H9 (cell line): Measurements from ENCODE around the gene APOA1. TPM values are rescaled to one million over a fixed set of nuclear protein-coding genes. Genes with fewer than 3 reads are reported as not detected.

ENCODE experiments used
- DNase-seq: peaks from one replicate; pipeline ENCODE4 v3.0.0-alpha.2; 2017
- H2AFZ ChIP-seq: one replicate; pipeline ENCODE4 v1.6.1; 2013; ENCODE audit warnings: mild to moderate bottlenecking, low read length, control low read depth, moderate library complexity
- H2AK5ac ChIP-seq: 2 replicates; pipeline ENCODE4 v1.6.1; 2013; ENCODE audit warnings: low read length, control low read depth, mixed read lengths; ENCODE audit not compliant: insufficient read length
- H2BK120ac ChIP-seq: one replicate; pipeline ENCODE4 v1.6.1; 2013; ENCODE audit warnings: low read depth, mild to moderate bottlenecking, low read length, control low read depth, inconsistent platforms; ENCODE audit not compliant: poor library complexity, severe bottlenecking
- H2BK12ac ChIP-seq: 2 replicates; pipeline ENCODE4 v1.6.1; 2013; ENCODE audit warnings: low read length, control low read depth, mixed read lengths, low read depth; ENCODE audit not compliant: insufficient read length
- H2BK15ac ChIP-seq: 2 replicates; pipeline ENCODE4 v1.6.1; 2013; ENCODE audit warnings: low read depth, low read length, control low read depth
- H2BK20ac ChIP-seq: one replicate; pipeline ENCODE4 v1.6.1; 2013; ENCODE audit warnings: low read depth, mild to moderate bottlenecking, low read length, control low read depth, inconsistent platforms; ENCODE audit not compliant: poor library complexity, severe bottlenecking
- H2BK5ac ChIP-seq: 2 replicates; pipeline ENCODE4 v1.6.1; 2013; ENCODE audit warnings: low read length, control low read depth, mixed read lengths; ENCODE audit not compliant: insufficient read length
- H3K14ac ChIP-seq: 2 replicates; pipeline ENCODE4 v1.6.1; 2013; ENCODE audit warnings: low read length, control low read depth; ENCODE audit not compliant: insufficient read depth
- H3K18ac ChIP-seq: 2 replicates; pipeline ENCODE4 v1.6.1; 2013; ENCODE audit warnings: low read depth, mild to moderate bottlenecking, mixed read lengths, low read length, control low read depth; ENCODE audit not compliant: insufficient read length
- H3K23ac ChIP-seq: 2 replicates; pipeline ENCODE4 v1.6.1; 2013; ENCODE audit warnings: low read length, control low read depth, mixed read lengths, low read depth; ENCODE audit not compliant: insufficient read length
- H3K23me2 ChIP-seq: 2 replicates; pipeline ENCODE4 v1.6.1; 2013; ENCODE audit warnings: low read depth, mild to moderate bottlenecking, mixed read lengths, low read length, control low read depth; ENCODE audit not compliant: insufficient read length, poor library complexity, severe bottlenecking
- H3K27ac ChIP-seq: 2 replicates; pipeline ENCODE4 v1.5.1; 2013; ENCODE audit warnings: low read length, control low read depth, mixed read lengths, low read depth; ENCODE audit not compliant: insufficient read length
- H3K27me3 ChIP-seq: 2 replicates; pipeline ENCODE4 v1.6.1; 2013; ENCODE audit warnings: low read length, control low read depth, inconsistent platforms; ENCODE audit not compliant: insufficient read depth
- H3K4ac ChIP-seq: 2 replicates; pipeline ENCODE4 v1.6.1; 2013; ENCODE audit warnings: low read depth, mild to moderate bottlenecking, control low read depth, inconsistent platforms, low read length, moderate library complexity
- H3K4me1 ChIP-seq: 2 replicates; pipeline ENCODE4 v1.6.1; 2013; ENCODE audit warnings: low read length, control low read depth, inconsistent platforms; ENCODE audit not compliant: insufficient read depth
- H3K4me2 ChIP-seq: 2 replicates; pipeline ENCODE4 v1.6.1; 2013; ENCODE audit warnings: low read length, control low read depth, mixed read lengths; ENCODE audit not compliant: insufficient read length, insufficient read depth
- H3K56ac ChIP-seq: 2 replicates; pipeline ENCODE4 v1.6.1; 2013; ENCODE audit warnings: low read depth, mild to moderate bottlenecking, mixed read lengths, low read length, control low read depth; ENCODE audit not compliant: insufficient read length
- H3K79me1 ChIP-seq: 2 replicates; pipeline ENCODE4 v1.6.1; 2013; ENCODE audit warnings: low read depth, mild to moderate bottlenecking, moderate library complexity, low read length, control low read depth, inconsistent platforms; ENCODE audit not compliant: insufficient read depth, poor library complexity, severe bottlenecking
- H3K79me2 ChIP-seq: 2 replicates; pipeline ENCODE4 v1.6.1; 2013; ENCODE audit warnings: low read length, control low read depth, inconsistent platforms; ENCODE audit not compliant: insufficient read depth
- H3K9ac ChIP-seq: 2 replicates; pipeline ENCODE4 v1.6.1; 2013; ENCODE audit warnings: low read length, control low read depth, mixed read lengths; ENCODE audit not compliant: insufficient read length; ENCODE audit errors: extremely low read depth
- H3K9me3 ChIP-seq: one replicate; pipeline ENCODE4 v1.6.1; 2013; ENCODE audit warnings: low read depth, low read length, inconsistent platforms; ENCODE audit not compliant: control insufficient read depth
- H3T11ph ChIP-seq: one replicate; pipeline ENCODE4 v1.6.1; 2013; ENCODE audit warnings: mild to moderate bottlenecking, low read length, control low read depth, inconsistent platforms
- H4K20me1 ChIP-seq: one replicate; pipeline ENCODE4 v1.6.1; 2013; ENCODE audit not compliant: control insufficient read depth, insufficient read length, insufficient read depth
- H4K5ac ChIP-seq: 2 replicates; pipeline ENCODE4 v1.6.1; 2013; ENCODE audit warnings: low read depth, mild to moderate bottlenecking, mixed read lengths, low read length, control low read depth; ENCODE audit not compliant: insufficient read length
- H4K8ac ChIP-seq: replicated peaks from 2 replicates; pipeline ENCODE4 v1.6.1; 2013; ENCODE audit warnings: low read length, control low read depth, mixed read lengths, low read depth; ENCODE audit not compliant: insufficient read length
- H4K91ac ChIP-seq: 2 replicates; pipeline ENCODE4 v1.6.1; 2013; ENCODE audit warnings: low read depth, mild to moderate bottlenecking, moderate library complexity, mixed read lengths, low read length, control low read depth; ENCODE audit not compliant: insufficient read length
- H3K27ac Mint-ChIP-seq, 3 experiments: 2 replicates in 2 of 3; 3 replicates in 1 of 3; pipeline ENCODE4 v1.8.0; 2020 to 2021; ENCODE audit warnings: mixed read lengths in 3 of 3, mild to moderate bottlenecking in 1 of 3, moderate library complexity in 1 of 3
- H3K27me3 Mint-ChIP-seq: 2 replicates; pipeline ENCODE4 v1.8.0; 2021; ENCODE audit warnings: low read depth, mild to moderate bottlenecking, moderate library complexity, mixed read lengths
- H3K36me3 Mint-ChIP-seq, 3 experiments: 2 replicates in 2 of 3; 3 replicates in 1 of 3; pipeline ENCODE4 v1.8.0; 2020 to 2021; ENCODE audit warnings: low read depth in 3 of 3, mixed read lengths in 3 of 3; ENCODE audit not compliant: insufficient read depth in 1 of 3
- H3K4me1 Mint-ChIP-seq, 2 experiments: 2 replicates each; pipeline ENCODE4 v1.8.0; 2020; ENCODE audit warnings: mixed read lengths in 2 of 2
- H3K4me3 Mint-ChIP-seq, 2 experiments: 2 replicates in 1 of 2; 3 replicates in 1 of 2; pipeline ENCODE4 v1.8.0; 2020 to 2021; ENCODE audit warnings: mild to moderate bottlenecking in 2 of 2, mixed read lengths in 2 of 2, moderate library complexity in 1 of 2
- H3K9me3 Mint-ChIP-seq, 2 experiments: 2 replicates in 1 of 2; 3 replicates in 1 of 2; pipeline ENCODE4 v1.8.0; 2020; ENCODE audit warnings: mild to moderate bottlenecking in 2 of 2, mixed read lengths in 2 of 2, moderate library complexity in 1 of 2
- CTCF ChIP-seq: fragments of 200-600 bp; sonication (generic); conservative IDR thresholded peaks from 3 replicates; pipeline ENCODE4 v1.8.0; 2021; ENCODE audit warnings: antibody characterized with exemption, mild to moderate bottlenecking
- WGBS: extraction: QIAGEN DNeasy Blood & Tissue Kit; methylation state at CpG from one replicate; pipeline ENCODE4 v1.1.7; 2013; ENCODE audit warnings: missing lambda C conversion rate, low lambda C conversion rate, mixed read lengths; ENCODE audit not compliant: insufficient read length; ENCODE audit errors: extremely low coverage; 5-methylcytosine and 5-hydroxymethylcytosine counted together
- total RNA-seq: library from RNA; stranded (reverse); gene quantifications from 2 replicates; pipeline ENCODE4 v1.2.1, GENCODE V29; 2021

The APOA1 gene
- total RNA-seq, 1 experiment from 2014 or later = 0.68 TPM

- no peak overlapping the region for H3K4me3 Mint-ChIP-seq
- no peak for TF ChIP-seq CTCF
Observed at GRCh38 chr11:116797816-116798215, 39.6 kb downstream of the APOA1 start.

More at GRCh38 chr11:116797816-116798215, 39.6 kb downstream of the APOA1 start:
- Mint-ChIP-seq H3K36me3 (no peaks in the 10 kb centered on the region), H3K27me3 (no peaks in the 10 kb centered on the region; the same call in 1 of the 2 replicates), H3K4me1 (peaks cover 2 to 7% of the 10 kb centered on the region in 2 experiments; a peak in 2 of 4 replicates), H3K9me3 (no peaks in the 10 kb centered on the region), H3K27ac (no peak overlapping the region)
- Histone ChIP-seq H3K23ac (no peak overlapping the region), H3K9ac (no peak overlapping the region), H2AFZ (no peak overlapping the region), H3K14ac (no peak overlapping the region), H3K4me2 (no peak overlapping the region), H4K20me1 (no peaks in the 10 kb centered on the region), H3T11ph (no peak overlapping the region), H2BK15ac (no peak overlapping the region), H3K79me2 (no peaks in the 10 kb centered on the region), H2AK5ac (no peak overlapping the region), H4K91ac (no peak overlapping the region), H3K4ac (no peak overlapping the region), H4K5ac (no peak overlapping the region), H2BK5ac (no peak overlapping the region), H2BK20ac (no peak overlapping the region), H3K56ac (no peak overlapping the region), H3K9me3 (no peaks in the 10 kb centered on the region), H3K27ac (no peak overlapping the region), H3K23me2 (no peaks in the 10 kb centered on the region), H4K8ac (no peak overlapping the region), H3K4me1 (no peaks in the 10 kb centered on the region), H3K79me1 (no peaks in the 10 kb centered on the region), H2BK120ac (no peak overlapping the region), H3K18ac (no peak overlapping the region), H2BK12ac (no peak overlapping the region), H3K27me3 (no peaks in the 10 kb centered on the region)
- no peak for DNase-seq
- no CpG with 5 or more reads among the region's 5 CpGs for WGBS
